HepG2 (cell line): ENCODE results near the gene NPVF. TPM values are rescaled to one million over a fixed set of nuclear protein-coding genes. Genes with fewer than 3 reads are reported as not detected.

ENCODE experiments used
- ATAC-seq: fragments of 200-7000 bp; cut with Tn5 transposase; 3 replicates; pipeline ENCODE4 v1.9.1; 2020; ENCODE audit warnings: mild to moderate bottlenecking, moderate library complexity
- BruUV-seq: library from RNA; stranded (reverse); fragments of 400-500 nt; replicated peaks from 2 replicates; lab custom pipeline; 2021; lab: Mats Ljungman, UMichigan
- CTCF ChIA-PET: fragments of 300-600 bp; formaldehyde crosslinking; extraction: SDS; loops from one replicate; lab custom pipeline; 2021; ENCODE audit warnings: low total read pairs, inconsistent platforms, low intra/inter-chr PET ratio; lab: Yijun Ruan, JAX
- POLR2A ChIA-PET: fragments of 350-600 bp; sonication (Branson Sonifier 250); formaldehyde crosslinking; loops from one replicate; lab custom pipeline; 2020; ENCODE audit warnings: antibody characterized with exemption, inconsistent platforms; lab: Yijun Ruan, JAX
- DNase-seq: peaks from one replicate; pipeline ENCODE4 v3.0.0-alpha.2; 2015; ENCODE audit warnings: low spot score
- FAIRE-seq: peaks from 3 replicates; lab custom pipeline; 2011; peaks lifted over from hg19 to GRCh38; lab: Jason Lieb, UNC
- H2AFZ ChIP-seq: one replicate; pipeline ENCODE4 v1.6.1; 2011; ENCODE audit warnings: low read length, inconsistent platforms
- H3K27ac ChIP-seq: fragments of 300-600 bp; 3 replicates; pipeline ENCODE4 v1.8.0; 2011; ENCODE audit warnings: mixed run types, mild to moderate bottlenecking, mixed read lengths, low read length, inconsistent platforms; ENCODE audit not compliant: insufficient read depth; ENCODE audit errors: extremely low read length
- H3K27me3 ChIP-seq, 2 experiments: fragments of 200-600 bp in 1 of 2; 2 replicates in 1 of 2; 3 replicates in 1 of 2; pipeline versions ENCODE4 v1.6.0 to v1.8.0; 2011; ENCODE audit warnings: low read length in 2 of 2, mild to moderate bottlenecking in 2 of 2, moderate library complexity in 2 of 2, inconsistent platforms in 1 of 2; ENCODE audit not compliant: insufficient read depth in 2 of 2, control insufficient read depth in 1 of 2
- H3K36me3 ChIP-seq, 2 experiments: fragments of 200-600 bp in 1 of 2; replicated peaks in 1 of 2; 2 replicates in 1 of 2; 3 replicates in 1 of 2; pipeline versions ENCODE4 v1.5.1 to v1.8.0; 2011; ENCODE audit warnings: low read length in 2 of 2, inconsistent platforms in 1 of 2; ENCODE audit not compliant: insufficient read depth in 2 of 2, control insufficient read depth in 1 of 2
- H3K4me1 ChIP-seq: 2 replicates; pipeline ENCODE4 v1.5.1; 2012; ENCODE audit warnings: low read length, inconsistent platforms; ENCODE audit not compliant: insufficient read depth
- H3K4me2 ChIP-seq: 2 replicates; pipeline ENCODE4 v1.6.0; 2011; ENCODE audit warnings: low read depth, low read length, inconsistent platforms
- H3K4me3 ChIP-seq, 3 experiments: fragments of 200-600 bp in 1 of 3; sonication (generic), shearing (Covaris generic) in 1 of 3; replicated peaks in 1 of 3; 2 replicates each; pipeline ENCODE4 v1.5.1; 2011 to 2016; ENCODE audit warnings: low read length in 3 of 3, inconsistent platforms in 2 of 3, low read depth in 2 of 3, mild to moderate bottlenecking in 2 of 3, control low read depth in 1 of 3, mixed read lengths in 1 of 3; ENCODE audit not compliant: insufficient read depth in 1 of 3
- H3K79me2 ChIP-seq: one replicate; pipeline ENCODE4 v1.6.1; 2011; ENCODE audit warnings: low read length, inconsistent platforms; ENCODE audit not compliant: insufficient read depth
- H3K9ac ChIP-seq: 2 replicates; pipeline ENCODE4 v1.6.0; 2011; ENCODE audit warnings: mild to moderate bottlenecking, low read depth, low read length, inconsistent platforms; ENCODE audit not compliant: insufficient read depth
- H3K9me3 ChIP-seq: 2 replicates; pipeline ENCODE4 v1.5.1; 2012; ENCODE audit warnings: mild to moderate bottlenecking, low read length
- H4K20me1 ChIP-seq: 2 replicates; pipeline ENCODE4 v1.6.0; 2011; ENCODE audit warnings: inconsistent platforms, mild to moderate bottlenecking, low read length, moderate library complexity; ENCODE audit not compliant: insufficient read depth
- SCMH1 ChIP-seq: sonication (generic); formaldehyde crosslinking; IDR thresholded peaks from 2 replicates; pipeline ENCODE4 v1.9.0; 2021; ENCODE audit warnings: missing genetic modification reagents, mild to moderate bottlenecking, borderline replicate concordance
- ZC3H4 ChIP-seq: sonication (generic); formaldehyde crosslinking; IDR thresholded peaks from 2 replicates; pipeline ENCODE4 v1.4.0; 2020; ENCODE audit warnings: missing genetic modification reagents, borderline replicate concordance
- ZFAT ChIP-seq: sonication (generic); formaldehyde crosslinking; conservative IDR thresholded peaks from 2 replicates; pipeline ENCODE4 v1.8.1; 2023; ENCODE audit warnings: missing genetic modification reagents, inconsistent platforms
- ZHX1 ChIP-seq: sonication (generic); formaldehyde crosslinking; IDR thresholded peaks from 2 replicates; pipeline ENCODE4 v1.8.1; 2022; ENCODE audit warnings: low read depth, mild to moderate bottlenecking, missing genetic modification reagents
- ZNF143 ChIP-seq: sonication (generic); formaldehyde crosslinking; IDR thresholded peaks from 2 replicates; pipeline ENCODE4 v1.4.0; 2020; ENCODE audit warnings: missing genetic modification reagents
- WGBS: methylation state at CpG from one replicate; pipeline ENCODE4 v1.1.6; 2017; ENCODE audit warnings: low lambda C conversion rate; 5-methylcytosine and 5-hydroxymethylcytosine counted together
- in situ Hi-C: cut with HindIII; loops from 2 replicates; pipeline ENCODE4 v1.10.0; 2017; ENCODE audit warnings: low pct_unique_long_range_greater_than_20kb; ENCODE audit not compliant: extremely low pct_ligation_motif_present
- intact Hi-C: fragments of 100-400 bp; cut with micrococcal nuclease; formaldehyde crosslinking; loops from one replicate; pipeline ENCODE4 v1.10.0; 2022; ENCODE audit not compliant: unreplicated experiment
- polyA plus RNA-seq, 8 experiments: library from polyadenylated mRNA; depleted of rRNA in 3 of 8; stranded (reverse) in 7 of 8; unstranded in 1 of 8; fragments of >200 nt; fragmentation: Illumina TruSeq in 4 of 8; extraction: Trizol in 4 of 8; gene quantifications; 2 replicates each; pipeline versions ENCODE4 v1.2.1 to v1.2.3, GENCODE V29; 2011 to 2016; ENCODE audit warnings: low read depth in 4 of 8, missing spikeins in 1 of 8, mixed read lengths in 1 of 8; ENCODE audit not compliant: insufficient read depth in 1 of 8
- total RNA-seq, 5 experiments: library from RNA; depleted of rRNA; stranded (reverse); fragments of >200 nt; fragmentation: Illumina TruSeq; extraction: Trizol; gene quantifications; 2 replicates each; pipeline ENCODE4 v1.2.3, GENCODE V29; 2016; ENCODE audit warnings: low read depth in 1 of 5
- TF ChIP-seq, protein P1 (sequence below): sonication (generic); formaldehyde crosslinking; IDR thresholded peaks from one replicate; pipeline ENCODE4 v1.5.1; 2020; ENCODE audit warnings: mild to moderate bottlenecking, missing genetic modification reagents; ENCODE audit errors: not compliant biosample characterization

NPVF gene
- total and polyA plus RNA-seq, 2 of the 13 experiments (the other 11 are each of a cell fraction or from before 2014, with no cell fraction given), result not detected

- TF ChIP-seq, protein P1, sequence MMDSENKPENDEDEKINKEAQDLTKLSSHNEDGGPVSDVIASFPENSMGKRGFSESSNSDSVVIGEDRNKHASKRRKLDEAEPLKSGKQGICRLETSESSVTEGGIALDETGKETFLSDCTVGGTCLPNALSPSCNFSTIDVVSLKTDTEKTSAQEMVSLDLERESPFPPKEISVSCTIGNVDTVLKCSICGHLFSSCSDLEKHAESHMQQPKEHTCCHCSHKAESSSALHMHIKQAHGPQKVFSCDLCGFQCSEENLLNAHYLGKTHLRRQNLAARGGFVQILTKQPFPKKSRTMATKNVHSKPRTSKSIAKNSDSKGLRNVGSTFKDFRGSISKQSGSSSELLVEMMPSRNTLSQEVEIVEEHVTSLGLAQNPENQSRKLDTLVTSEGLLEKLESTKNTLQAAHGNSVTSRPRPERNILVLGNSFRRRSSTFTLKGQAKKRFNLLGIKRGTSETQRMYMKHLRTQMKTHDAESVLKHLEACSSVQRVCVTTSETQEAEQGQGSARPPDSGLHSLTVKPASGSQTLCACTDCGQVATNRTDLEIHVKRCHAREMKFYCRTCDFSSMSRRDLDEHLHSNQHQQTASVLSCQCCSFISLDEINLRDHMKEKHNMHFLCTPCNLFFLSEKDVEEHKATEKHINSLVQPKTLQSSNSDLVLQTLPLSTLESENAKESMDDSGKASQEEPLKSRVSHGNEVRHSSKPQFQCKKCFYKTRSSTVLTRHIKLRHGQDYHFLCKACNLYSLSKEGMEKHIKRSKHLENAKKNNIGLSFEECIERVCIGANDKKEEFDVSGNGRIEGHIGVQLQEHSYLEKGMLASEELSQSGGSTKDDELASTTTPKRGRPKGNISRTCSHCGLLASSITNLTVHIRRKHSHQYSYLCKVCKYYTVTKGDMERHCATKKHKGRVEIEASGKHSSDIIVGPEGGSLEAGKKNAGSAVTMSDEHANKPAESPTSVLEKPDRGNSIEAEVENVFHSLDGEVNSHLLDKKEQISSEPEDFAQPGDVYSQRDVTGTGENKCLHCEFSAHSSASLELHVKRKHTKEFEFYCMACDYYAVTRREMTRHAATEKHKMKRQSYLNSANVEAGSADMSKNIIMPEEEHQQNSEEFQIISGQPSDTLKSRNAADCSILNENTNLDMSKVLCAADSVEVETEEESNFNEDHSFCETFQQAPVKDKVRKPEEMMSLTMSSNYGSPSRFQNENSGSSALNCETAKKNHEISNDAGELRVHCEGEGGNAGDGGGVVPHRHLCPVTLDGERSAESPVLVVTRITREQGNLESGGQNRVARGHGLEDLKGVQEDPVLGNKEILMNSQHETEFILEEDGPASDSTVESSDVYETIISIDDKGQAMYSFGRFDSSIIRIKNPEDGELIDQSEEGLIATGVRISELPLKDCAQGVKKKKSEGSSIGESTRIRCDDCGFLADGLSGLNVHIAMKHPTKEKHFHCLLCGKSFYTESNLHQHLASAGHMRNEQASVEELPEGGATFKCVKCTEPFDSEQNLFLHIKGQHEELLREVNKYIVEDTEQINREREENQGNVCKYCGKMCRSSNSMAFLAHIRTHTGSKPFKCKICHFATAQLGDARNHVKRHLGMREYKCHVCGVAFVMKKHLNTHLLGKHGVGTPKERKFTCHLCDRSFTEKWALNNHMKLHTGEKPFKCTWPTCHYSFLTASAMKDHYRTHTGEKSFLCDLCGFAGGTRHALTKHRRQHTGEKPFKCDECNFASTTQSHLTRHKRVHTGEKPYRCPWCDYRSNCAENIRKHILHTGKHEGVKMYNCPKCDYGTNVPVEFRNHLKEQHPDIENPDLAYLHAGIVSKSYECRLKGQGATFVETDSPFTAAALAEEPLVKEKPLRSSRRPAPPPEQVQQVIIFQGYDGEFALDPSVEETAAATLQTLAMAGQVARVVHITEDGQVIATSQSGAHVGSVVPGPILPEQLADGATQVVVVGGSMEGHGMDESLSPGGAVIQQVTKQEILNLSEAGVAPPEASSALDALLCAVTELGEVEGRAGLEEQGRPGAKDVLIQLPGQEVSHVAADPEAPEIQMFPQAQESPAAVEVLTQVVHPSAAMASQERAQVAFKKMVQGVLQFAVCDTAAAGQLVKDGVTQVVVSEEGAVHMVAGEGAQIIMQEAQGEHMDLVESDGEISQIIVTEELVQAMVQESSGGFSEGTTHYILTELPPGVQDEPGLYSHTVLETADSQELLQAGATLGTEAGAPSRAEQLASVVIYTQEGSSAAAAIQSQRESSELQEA (CRISPR knock-in tag), result no peak
- TF ChIP-seq ZNF143 (CRISPR knock-in tag), result no peak
Measured at GRCh38 chr7:25261545-25262140, 33.4 kb upstream of the NPVF start (continued).

- intact Hi-C loops, result no loop called here
- Histone ChIP-seq H3K4me3 (no peak overlapping the region), H3K9me3 (no peaks in the 10 kb centered on the region), H3K27me3 (peaks cover 0 to 3% of the 10 kb centered on the region in 2 experiments; a peak in 1 of 5 replicates), H3K27ac (no peak overlapping the region), H3K79me2 (no peaks in the 10 kb centered on the region), H2AFZ (no peak overlapping the region), H3K4me1 (no peaks in the 10 kb centered on the region), H3K9ac (no peak overlapping the region), H3K4me2 (no peak overlapping the region), H3K36me3 (no peaks in the 10 kb centered on the region), H4K20me1 (no peaks in the 10 kb centered on the region)
- no peak for DNase-seq
- ATAC-seq, result no peak
- CTCF ChIA-PET, result interaction anchor here (2.3 to 5.2 kb wide), 2 partner anchors 129 to 306 kb away, joined by 10 to 115 read pairs; no protein-coding TSS in a partner anchor
- no TSS peak for BruUV-seq
- TF ChIP-seq SCMH1 (CRISPR knock-in tag) (no peak), ZFAT (no peak), ZC3H4 (no peak), ZHX1 (CRISPR knock-in tag) (no peak)
- POLR2A ChIA-PET, result no interaction called here
- no peak for FAIRE-seq
- in situ Hi-C loops, result loop anchor here (5.0 kb wide), 1 partner anchor 301 kb away; no protein-coding TSS in a partner anchor
- 12% methylated on average over 4 of the region's 5 CpGs for WGBS
Measured at GRCh38 chr7:25260862-25261494, 32.7 kb upstream of the NPVF start.
